RWPE1 (cell line): ENCODE data around the gene PRSS57.
A peak's percentile ranks its signal among the peaks of the same experiment; 100 is the strongest.
"Not testable (repeated sequence)": the region's sequence is repeated elsewhere in the genome, so short reads cannot be mapped to it uniquely, and the experiment has no call there.

Experiments used
- CTCF ChIA-PET: fragments of 350-600 bp; sonication (Branson Sonifier 250); formaldehyde crosslinking; extraction: SDS; loops from one replicate; lab custom pipeline; 2021; lab: Yijun Ruan, JAX
- POLR2A ChIA-PET: fragments of 400-600 bp; formaldehyde crosslinking; extraction: SDS; loops from one replicate; lab custom pipeline; 2020; ENCODE audit warnings: antibody characterized with exemption; ENCODE audit not compliant: low non-redundant PET; lab: Yijun Ruan, JAX
- DNase-seq: peaks from one replicate; pipeline ENCODE4 v3.0.0; 2012; ENCODE audit warnings: low spot score
- H3K27ac ChIP-seq: fragments of 450-650 bp; 2 replicates; pipeline ENCODE4 v1.5.1; 2017
- CTCF ChIP-seq: fragments of 450-650 bp; conservative IDR thresholded peaks from 2 replicates; pipeline ENCODE4 v1.5.1; 2017; ENCODE audit warnings: low read depth, mild to moderate bottlenecking

The PRSS57 gene

GRCh38 chr19:704447-704741 is 9.1 kb upstream of the PRSS57 start:
- peak overlapping the region; percentile 22; the same call in 1 of the 2 replicates for H3K27ac ChIP-seq
- DNase-seq, result no peak
- CTCF ChIA-PET, result interaction anchor here (0.5 kb wide), 1 partner anchor 68 kb away, joined by 3 read pairs; no protein-coding TSS in a partner anchor
- no peak for TF ChIP-seq CTCF
- POLR2A ChIA-PET, result no interaction called here

GRCh38 chr19:703651-704446 is 8.6 kb upstream of the PRSS57 start:
- TF ChIP-seq CTCF, result no peak
- POLR2A ChIA-PET, result no interaction called here
- DNase-seq, result peak; percentile 55
- CTCF ChIA-PET, result no interaction called here
- H3K27ac ChIP-seq, result peak overlapping the region; percentile 47

GRCh38 chr19:703329-703650 is 8.0 kb upstream of the PRSS57 start:
- TF ChIP-seq CTCF, result no peak
- DNase-seq, result no peak
- CTCF ChIA-PET, result interaction anchor here (0.6 kb wide), 1 partner anchor 27 kb away, joined by 3 read pairs; no protein-coding TSS in a partner anchor
- peak overlapping the region; percentile 47 for H3K27ac ChIP-seq
- POLR2A ChIA-PET, result no interaction called here

- POLR2A ChIA-PET, DNase-seq: not testable (repeated sequence)
- CTCF ChIA-PET, result interaction anchor here (0.6 kb wide), 2 partner anchors 28 to 435 kb away, joined by 3 read pairs; no protein-coding TSS in a partner anchor
- H3K27ac ChIP-seq, result peak overlapping the region; percentile 47
These were observed 7.6 kb upstream of the PRSS57 start for GRCh38 chr19:702847-703246.

GRCh38 chr19:699885-700284 is 4.6 kb upstream of the PRSS57 start:
- H3K27ac ChIP-seq, DNase-seq: not testable (repeated sequence)
- ChIA-PET POLR2A (interaction anchor here (0.6 kb wide), 2 partner anchors 51 to 221 kb away, joined by 3 to 5 read pairs; no protein-coding TSS in a partner anchor), CTCF (interaction anchor here (0.7 to 0.8 kb wide), 2 partner anchors 8 to 34 kb away, joined by 3 read pairs; no protein-coding TSS in a partner anchor)

GRCh38 chr19:698529-698928 is 3.3 kb upstream of the PRSS57 start:
- DNase-seq, CTCF ChIA-PET, H3K27ac ChIP-seq: not testable (repeated sequence)
- POLR2A ChIA-PET, result interaction anchor here (0.7 kb wide), 1 partner anchor 908 kb away, joined by 5 read pairs; no protein-coding TSS in a partner anchor

- no peak for TF ChIP-seq CTCF
- ChIA-PET CTCF (interaction anchor here (0.6 kb wide), 1 partner anchor 59 kb away, joined by 3 read pairs; no protein-coding TSS in a partner anchor), POLR2A (no interaction called here)
- no peak for DNase-seq
- no peak overlapping the region for H3K27ac ChIP-seq
These were observed 536 bp downstream of the PRSS57 start for GRCh38 chr19:694481-695351.

- H3K27ac ChIP-seq, result no peak overlapping the region
- TF ChIP-seq CTCF, result no peak
- no peak for DNase-seq
- ChIA-PET POLR2A (no interaction called here), CTCF (no interaction called here)
These were observed 5.0 kb downstream of the PRSS57 start for GRCh38 chr19:690203-690602.
